SHP77 treated with DMSO at 0.1 percent for 48 hours (cell line): ENCODE measurements around the gene LYST.

ENCODE experiments used
- DNase-seq: peaks from one replicate; lab custom pipeline; 2025; lab: John Stamatoyannopoulos, UW

LYST gene

GRCh38 chr1:235714205-235714897 lies 152.4 kb downstream of the LYST start:
- DNase-seq = peak; percentile 92

DNA sequence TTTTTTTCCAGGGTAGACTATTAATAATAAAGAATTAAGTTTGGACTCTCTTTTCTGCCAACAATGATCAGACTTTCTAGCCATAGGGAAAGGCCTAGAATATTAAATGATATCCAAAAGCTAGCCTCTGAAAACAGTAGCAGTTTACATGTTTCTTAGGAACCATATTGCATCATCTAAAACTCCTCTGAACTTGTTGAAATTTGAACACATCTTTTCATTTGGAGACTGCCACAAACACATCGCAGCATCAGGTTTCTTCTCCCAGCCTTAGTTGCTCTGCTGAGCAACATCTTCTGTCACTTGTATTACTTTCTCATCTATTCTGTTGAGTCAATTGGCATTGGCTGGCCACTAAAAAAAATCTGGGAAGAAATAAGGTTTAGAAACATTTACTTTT lies 153.9 kb downstream of the LYST start:
- DNase-seq = no peak

DNA sequence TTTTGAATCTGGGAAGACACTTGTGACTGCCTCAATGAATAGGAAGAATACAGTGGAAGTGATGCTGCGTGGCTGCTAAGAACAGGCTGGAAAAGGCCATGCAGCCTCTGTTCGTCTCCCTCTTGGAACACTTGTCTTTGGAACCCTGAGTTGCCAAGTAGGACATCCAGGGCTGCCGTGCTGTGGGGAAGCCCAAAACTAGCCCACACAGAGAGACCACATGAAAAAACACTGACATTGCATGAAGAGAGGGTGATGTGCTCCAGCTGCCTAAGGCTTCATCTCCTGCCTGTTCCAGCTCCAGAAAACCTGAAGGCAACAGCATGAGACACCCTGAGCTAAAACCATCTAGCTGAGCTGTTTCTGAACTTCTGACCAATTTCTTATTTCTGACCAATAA lies 156.0 kb downstream of the LYST start:
- DNase-seq = no peak

GRCh38 chr1:235709018-235709417 lies 157.7 kb downstream of the LYST start:
- no peak for DNase-seq

DNA sequence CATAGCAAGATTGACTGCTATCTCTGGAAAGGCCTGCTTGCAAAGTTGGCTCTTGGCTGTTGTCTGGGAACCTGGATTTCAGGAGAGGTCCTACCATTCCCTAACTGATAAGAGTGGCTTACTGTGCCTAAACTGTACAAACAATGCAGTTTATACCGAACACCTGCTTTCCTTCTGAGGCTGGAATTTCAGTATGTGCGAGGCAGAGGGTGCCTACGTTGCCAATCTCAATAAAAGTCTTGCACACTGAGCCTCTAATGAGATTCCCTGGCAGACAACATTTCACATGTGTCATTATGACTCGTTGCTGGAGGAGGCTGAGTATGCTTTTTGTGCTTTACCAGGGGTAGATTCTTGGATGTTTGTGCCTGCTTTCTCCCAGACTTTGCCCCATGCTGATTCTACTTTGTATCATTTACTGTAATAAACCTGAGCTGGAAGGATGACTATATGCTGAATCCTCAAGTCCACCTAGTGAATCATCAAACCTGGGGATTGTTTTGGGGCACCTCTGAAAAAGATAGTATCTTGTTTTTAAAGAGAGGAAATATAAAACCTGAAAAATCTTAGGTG lies 158.2 kb downstream of the LYST start:
- peak; percentile 54 for DNase-seq

GRCh38 chr1:235703506-235703905 lies 163.2 kb downstream of the LYST start:
- no peak for DNase-seq

- DNase-seq = no peak
Observed at GRCh38 chr1:235702412-235702811, 164.3 kb downstream of the LYST start.

DNA sequence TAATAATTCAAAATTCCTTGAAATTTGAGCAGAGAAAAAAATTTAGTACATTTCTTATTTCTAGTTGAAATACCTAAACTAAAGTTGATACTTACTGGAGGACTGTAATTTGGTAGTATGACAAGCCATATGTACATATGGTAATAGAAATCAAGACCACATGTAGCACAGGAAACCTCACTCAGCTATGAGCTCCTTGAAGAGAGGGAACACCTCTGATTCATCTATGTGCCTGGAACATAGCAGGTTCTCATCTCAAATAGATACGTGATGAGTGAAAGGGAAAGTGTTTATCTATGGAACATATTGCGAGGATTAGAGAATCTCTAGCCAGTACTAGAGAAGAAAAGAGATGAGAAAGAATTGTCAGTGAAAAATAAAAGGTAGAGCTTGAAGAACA lies 169.2 kb downstream of the LYST start:
- DNase-seq = no peak

DNA sequence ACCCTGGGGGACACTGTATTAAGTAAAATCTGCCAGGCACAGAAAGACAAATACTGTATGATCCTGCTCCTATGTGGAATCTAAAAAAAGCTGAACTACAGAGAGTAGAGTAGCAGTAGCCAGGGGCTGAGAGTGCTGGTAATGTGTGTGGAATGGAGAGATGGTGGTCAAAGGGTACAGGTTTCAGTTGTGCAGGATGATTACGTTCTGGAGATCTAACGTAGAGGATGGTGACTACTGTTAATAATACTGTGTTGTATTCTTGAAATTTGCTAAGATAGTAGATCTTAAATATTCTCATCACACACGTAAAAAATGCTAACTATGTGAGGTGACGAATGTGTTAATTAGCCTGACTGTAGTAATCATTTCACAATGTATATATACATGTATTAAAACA lies 177.3 kb downstream of the LYST start:
- DNase-seq = no peak

DNA sequence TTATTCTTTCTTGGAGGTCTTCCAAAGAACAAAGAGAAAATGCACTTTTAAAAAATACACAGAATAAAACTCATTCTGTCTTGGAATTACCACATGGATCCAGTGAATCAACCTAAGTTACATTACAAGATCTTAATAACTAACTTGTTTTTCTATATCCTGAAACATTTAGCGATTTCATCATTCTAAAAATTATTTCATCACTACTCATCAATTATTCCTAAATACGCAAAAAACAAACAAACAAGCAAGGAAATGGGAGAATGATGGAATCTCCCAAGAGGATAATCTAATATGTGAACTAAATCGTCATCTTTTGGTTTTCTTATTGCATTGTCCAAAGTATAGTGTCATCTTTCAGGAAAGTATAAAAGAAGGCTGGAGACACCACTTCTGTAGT lies 178.6 kb downstream of the LYST start:
- DNase-seq = no peak

DNA sequence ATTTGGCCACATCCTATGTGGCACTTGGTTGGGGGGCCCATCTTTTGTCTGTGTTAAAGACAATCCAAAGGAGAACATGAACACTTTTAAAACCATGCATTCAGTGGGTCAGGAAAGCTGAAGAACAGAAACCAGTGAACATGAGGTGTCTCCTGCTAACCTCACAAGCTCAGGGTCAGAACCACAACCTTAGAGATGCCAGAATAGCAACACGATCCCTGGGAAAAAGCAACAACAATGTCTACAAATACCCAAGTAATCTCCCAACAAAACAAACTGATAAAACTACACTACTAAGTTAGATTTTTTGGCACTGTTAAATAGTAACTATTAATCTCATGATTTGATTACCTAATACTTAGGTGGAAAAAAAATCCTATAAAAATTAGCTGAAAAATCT lies 183.1 kb downstream of the LYST start:
- no peak for DNase-seq

DNA sequence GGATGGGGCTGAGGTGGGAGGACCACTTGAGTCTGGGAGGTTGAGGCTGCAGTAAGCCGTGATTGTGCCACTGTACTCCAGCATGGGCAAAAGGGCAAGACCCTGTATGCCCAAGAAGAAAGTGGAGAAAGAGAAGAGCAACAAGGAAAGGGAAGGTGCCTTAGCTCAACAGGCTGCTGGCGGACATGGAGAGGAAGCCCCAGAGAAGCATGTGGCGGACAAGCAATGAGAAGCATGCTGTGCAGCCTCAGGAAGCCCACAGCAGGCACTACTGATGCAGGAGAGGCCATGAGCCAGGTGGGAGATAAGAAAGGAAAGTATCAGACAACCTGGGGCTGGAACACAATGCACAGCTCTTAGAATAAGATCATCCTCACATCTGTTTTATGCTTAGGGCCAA lies 184.5 kb downstream of the LYST start:
- DNase-seq = no peak

DNA sequence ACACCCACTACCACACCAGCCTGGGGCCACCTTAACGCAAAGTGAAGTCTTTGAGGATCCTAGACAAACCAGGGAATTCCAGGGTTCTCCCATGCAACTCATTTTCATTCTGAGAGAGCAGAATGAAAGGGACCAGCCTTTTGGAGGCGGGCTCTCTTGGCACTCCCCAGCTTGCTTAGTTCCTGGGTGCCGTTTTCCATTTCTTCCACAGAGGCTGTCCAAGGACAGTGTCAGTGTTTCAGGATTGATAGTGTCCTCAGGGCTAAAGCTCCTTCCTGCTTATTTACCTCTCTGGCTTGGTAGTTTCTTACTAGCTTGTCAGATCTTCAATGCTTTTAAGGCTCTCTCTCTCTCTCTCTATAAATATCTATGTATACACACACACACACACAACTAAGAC lies 187.1 kb downstream of the LYST start:
- DNase-seq = no peak

DNA sequence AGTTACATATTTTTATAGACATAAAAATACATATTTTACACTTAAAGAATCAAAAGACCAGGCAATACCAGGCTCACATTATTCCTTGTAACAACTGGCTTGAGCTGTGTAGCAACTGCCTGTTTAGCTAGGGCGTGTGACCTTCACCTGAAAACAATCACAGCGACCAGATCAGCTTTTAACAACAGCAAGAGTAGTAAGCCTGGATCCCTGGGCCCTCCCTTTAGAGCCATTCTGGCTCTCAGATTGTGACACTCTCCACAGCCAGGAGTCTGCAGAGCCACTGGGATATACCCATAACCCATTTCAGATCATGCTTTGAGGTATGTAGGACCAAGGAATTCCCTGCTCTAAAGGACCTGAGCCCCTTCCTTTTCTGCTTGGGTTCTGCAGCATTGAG lies 187.7 kb downstream of the LYST start:
- DNase-seq = no peak

DNA sequence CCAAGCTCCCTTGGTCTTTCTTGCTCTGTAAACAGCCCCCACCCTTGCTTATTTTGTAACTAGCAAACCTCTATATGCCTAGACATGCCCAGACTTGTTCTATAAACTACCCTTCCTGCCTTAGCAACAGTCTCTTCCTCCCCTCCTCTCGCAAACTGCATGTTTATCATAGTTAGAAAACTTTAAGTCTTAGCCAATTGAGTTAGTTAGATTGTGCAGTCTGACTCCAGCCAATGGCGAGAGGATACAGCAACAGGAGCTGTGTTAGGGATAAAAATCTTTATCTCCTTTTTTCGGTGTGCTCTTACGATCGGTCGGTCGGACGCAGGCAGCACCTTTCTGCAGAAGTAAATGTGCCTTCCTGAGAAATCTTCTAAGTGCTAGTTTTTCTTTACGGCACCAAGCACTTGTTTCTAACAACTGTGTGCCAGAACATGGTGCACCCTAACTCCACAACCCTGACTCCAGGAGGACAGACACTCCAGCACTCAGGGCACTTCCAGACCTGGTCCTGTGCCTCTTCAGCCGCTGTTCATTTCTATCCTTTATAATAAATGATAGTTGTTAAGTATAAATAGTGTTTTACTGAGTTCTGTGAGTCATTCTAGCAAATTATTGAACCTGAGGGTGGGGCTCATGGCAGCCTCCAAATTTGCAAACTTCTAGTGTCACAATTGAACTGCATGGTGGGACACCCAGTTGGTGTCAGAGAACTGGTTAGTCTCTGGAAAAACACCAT lies 191.4 kb downstream of the LYST start:
- no peak for DNase-seq

DNA sequence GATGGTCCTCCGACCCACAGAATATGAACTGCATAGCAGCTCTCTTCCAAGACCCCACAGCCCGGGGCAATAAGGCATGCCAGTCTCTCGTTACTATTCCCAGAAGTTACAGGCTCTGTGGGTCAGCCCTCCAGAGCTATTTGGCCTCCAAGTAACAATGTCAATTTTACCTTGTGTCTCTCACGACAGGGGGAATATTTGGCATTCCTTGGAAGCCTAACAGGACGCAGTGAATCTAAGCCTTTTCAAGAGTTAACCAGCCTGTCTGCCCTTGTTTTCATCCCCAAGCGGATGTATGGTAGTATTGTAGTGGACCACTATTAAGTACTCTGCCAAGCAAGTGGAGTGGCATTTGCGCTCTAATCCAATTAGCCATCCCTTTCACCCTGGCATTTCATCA lies 192.7 kb downstream of the LYST start:
- DNase-seq = no peak

DNA sequence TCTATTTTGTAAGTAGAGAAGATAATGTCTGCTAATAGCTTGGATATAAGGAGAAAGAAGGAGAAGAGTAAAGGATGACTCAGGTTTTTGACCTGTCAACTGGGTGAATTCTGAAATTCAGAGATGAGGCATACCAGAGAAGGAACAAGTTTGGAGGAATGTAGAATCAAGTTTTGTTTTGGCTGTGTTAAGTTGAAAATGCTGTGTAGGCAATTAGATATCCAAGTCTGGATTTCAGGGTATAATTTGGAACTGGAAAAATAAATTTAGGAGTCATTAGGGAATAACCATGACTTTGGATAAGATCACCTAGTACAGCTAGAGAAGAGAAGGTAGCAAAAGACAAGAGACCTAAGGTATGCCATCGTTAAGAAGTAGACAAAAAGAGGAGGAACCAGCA lies 194.7 kb downstream of the LYST start:
- DNase-seq = no peak

- DNase-seq = no peak
Observed at GRCh38 chr1:235670157-235670776, 196.4 kb downstream of the LYST start.

DNA sequence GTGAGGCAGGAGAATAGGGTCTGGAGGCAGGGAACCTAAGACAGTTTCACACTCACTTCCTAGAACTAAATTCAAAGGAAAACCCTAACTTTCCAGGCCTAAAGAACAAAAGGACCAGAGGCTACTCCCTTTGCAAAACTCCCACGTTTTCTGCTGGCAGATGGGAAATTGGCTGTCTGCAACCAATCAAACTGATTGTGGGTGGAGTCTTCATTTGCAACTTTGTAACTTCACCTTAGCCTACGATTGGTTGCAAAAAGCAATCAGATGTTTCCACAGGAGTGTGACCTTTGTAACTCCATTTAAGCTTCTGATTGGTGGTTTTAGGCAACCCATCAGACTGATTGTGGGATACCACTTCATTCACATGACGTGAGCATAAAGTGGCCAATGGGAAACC lies 197.4 kb downstream of the LYST start:
- no peak for DNase-seq

DNA sequence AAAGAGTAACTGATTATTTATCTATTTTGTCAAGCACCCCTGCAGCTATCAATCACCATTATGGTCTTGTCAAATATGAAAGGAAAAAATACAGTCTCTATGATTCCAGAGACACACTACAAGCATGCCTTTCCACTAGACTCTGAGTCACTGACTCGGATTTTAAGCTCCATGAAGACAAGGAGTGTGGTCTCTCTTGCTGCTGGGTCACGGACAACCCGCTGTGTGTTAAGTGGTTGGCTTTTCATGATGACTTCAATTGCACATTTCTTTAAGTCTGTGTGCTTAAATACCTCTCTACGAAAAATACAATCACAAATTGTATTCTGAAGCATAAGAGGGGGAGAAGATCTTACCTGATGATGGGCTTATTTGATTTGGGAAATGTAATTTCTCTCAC lies 203.1 kb downstream of the LYST start:
- no peak for DNase-seq

GRCh38 chr1:235661568-235661967 lies 205.1 kb downstream of the LYST start:
- DNase-seq = no peak

DNA sequence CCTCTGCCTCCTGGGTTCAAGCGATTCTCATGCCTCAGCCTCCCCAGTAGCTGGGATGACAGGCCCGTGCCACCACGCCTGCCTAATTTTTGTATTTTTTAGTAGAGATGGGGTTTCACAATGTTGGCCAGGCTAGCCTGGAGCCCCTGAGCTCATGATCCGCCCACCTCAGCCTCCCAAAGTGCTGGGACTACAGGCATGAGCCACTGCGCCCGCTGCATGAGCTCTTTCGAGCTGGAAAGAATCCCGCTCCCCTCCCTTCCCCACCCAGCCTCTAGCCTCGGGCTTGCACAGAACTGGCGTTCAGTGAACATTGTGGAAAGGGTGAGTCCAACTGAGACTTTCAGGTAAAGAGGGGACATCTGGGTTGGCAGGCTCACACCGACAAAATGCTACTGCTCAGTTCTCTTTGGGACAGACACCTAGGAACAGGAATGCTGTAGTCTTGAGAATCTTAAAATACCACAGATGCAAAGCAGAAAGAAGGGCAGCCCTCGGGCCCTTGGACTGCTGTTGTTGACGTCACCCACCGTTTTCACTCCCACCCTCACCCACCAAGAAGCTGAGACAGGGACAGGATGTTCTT lies 207.4 kb downstream of the LYST start:
- no peak for DNase-seq
